Left ventricle myocardium superior (tissue), 1 donor: ENCODE results near the gene MATK. TPM values are rescaled to one million over a fixed set of nuclear protein-coding genes. Genes with fewer than 3 reads are reported as not detected.
"Not testable (repeated sequence)": the region's sequence is repeated elsewhere in the genome, so short reads cannot be mapped to it uniquely, and the experiment has no call there.

Experiments used
- ATAC-seq: fragments of 200-7000 bp; cut with Tn5 transposase; one replicate; pipeline ENCODE4 v1.9.1; 2020; ENCODE audit warnings: mild to moderate bottlenecking, moderate library complexity
- DNase-seq: peaks from one replicate; pipeline ENCODE4 v3.0.0-alpha.2; 2020
- intact Hi-C: fragments of 100-400 bp; cut with micrococcal nuclease; formaldehyde crosslinking; loops from one replicate; pipeline ENCODE4 v1.11.0; 2022
- total RNA-seq: library from RNA; stranded (reverse); fragmentation: NEBNext Ultra II Directional; extraction: Animal tissue kit (Norgen Biotek cat#: 25700); gene quantifications from one replicate; pipeline ENCODE4 v1.2.1, GENCODE V29; 2021
- donor health status: DM: no; HTN: yes; CAD: no; lungs with severe emphysema.

MATK gene
- total RNA-seq, 1 donor from 2014 or later = 0.62 TPM

DNA sequence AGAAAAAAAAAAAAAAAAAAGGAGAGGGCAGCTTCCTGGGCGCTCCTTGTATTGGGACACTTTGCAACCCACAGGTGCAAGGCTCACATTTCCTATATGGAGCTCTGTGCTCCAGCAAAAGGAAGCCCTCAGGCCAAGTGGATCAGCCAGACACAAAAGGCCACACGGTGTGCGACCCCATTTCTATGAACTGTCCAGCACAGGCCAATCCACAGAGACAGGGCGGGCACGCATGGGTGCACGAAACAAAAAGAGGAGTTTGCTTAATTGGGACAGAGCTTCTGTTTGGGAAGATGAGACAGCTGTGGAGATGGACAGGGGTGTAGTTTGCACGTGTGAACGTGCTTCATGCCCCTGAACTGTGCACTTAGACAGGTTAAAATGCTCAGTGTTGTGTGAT, 31.6 kb upstream of the MATK start:
- ATAC-seq = no peak
- no peak for DNase-seq
- intact Hi-C loops = no loop called here

- intact Hi-C loops = no loop called here
- no peak for ATAC-seq
Observed at GRCh38 chr19:3816566-3817218, 30.5 kb upstream of the MATK start.

GRCh38 chr19:3816148-3816547, 30.0 kb upstream of the MATK start:
- DNase-seq, intact Hi-C loops, ATAC-seq: not testable (repeated sequence)

More at GRCh38 chr19:3816566-3817218, 30.5 kb upstream of the MATK start:
- DNase-seq = no peak

DNA sequence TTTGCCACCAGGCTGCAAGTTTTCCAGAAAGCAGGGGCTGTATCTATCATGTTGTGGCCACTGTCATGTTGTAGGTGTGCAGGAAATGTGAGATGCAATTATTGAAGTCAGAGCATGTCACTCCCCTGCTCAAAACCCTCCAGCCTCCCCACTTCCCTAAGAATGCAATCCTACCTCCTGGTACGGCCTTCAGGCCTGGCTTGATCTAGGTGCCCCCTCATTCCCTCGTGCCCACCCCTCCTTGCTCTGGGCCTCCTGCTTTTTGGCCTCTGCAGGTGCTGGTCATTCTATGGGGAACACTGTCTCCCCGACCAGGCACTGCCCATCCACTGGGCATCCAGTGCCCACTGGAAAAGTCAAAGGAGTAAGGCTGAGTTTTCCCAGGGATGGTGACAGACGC, 28.5 kb upstream of the MATK start:
- intact Hi-C loops = no loop called here
- ATAC-seq = no peak
- DNase-seq = no peak

DNA sequence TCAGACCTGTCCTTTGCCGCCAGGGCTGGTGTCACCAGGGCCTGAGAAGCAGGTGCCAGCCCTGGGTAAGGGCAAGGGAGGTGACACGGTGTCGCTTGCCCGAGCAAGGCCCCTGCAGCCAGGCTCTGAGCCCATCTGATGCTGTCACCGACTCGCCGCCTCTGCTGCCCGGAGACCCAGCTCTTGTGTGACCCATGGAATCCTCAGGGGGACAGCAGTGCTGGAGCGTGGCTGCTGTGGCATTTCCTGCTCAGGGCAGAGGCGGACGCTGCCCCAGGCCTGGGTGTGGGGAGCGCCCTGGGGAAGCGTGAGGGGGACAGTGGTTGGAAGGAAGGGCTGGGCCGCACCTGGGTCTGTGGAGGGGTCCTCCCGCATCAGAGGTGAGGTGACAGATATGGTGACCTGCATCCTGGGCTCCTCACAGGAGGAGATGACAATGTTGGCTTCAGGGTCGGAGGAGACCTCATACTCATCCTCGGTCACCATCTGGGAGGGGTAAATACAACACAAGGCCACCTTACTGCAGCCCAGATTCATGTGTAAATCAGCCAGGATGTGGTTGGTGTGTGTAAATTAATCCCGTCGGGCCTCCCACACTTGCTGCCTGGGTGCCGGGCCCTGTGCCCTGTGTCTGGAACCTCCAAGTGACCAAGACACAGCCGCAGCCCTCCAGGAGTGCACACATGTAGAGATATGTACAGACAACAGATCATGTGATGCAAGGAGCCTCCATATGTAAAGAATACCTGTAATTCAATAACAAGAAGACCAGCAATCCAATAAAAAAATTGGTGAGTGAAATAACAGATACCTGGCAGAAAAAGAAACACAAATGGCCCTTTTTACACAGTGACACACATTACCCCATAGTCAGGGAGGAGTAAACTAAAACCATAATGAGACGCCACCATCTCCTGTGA, 27.6 kb upstream of the MATK start:
- ATAC-seq (no peak), DNase-seq (no peak)
- intact Hi-C loops = no loop called here

DNA sequence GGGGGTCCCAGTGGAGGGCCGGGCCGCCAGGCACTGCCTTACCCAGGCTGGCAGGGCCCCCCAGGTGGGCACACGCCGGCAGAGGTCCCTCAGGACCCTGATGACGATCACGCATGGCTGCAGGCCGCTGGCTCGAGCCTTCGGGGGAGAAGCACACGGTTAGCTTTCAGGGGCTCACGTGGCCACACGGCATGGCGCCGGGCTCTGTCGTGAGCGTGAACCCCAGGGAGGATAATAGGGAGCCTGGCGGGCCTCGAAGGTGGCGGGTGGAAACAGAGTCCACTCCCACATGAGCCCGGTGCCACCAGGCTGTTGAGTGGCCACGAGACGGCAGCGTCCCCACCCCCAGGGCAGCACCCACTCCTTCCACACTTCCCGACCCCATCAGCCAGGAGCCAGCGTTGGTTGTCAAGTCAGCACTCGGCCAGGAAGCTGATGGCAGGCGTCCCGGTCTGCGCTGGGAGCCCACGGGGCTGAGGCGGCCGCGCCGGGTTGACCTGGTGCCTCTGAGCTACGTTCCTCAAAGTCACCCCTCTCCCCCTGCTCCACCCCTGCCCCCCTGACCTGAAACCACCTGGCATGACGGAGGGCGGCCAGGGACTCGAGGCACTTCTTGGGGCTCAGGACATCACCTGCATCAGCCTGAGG, 24.7 kb upstream of the MATK start:
- ATAC-seq (no peak), DNase-seq (no peak)
- intact Hi-C loops = no loop called here

DNA sequence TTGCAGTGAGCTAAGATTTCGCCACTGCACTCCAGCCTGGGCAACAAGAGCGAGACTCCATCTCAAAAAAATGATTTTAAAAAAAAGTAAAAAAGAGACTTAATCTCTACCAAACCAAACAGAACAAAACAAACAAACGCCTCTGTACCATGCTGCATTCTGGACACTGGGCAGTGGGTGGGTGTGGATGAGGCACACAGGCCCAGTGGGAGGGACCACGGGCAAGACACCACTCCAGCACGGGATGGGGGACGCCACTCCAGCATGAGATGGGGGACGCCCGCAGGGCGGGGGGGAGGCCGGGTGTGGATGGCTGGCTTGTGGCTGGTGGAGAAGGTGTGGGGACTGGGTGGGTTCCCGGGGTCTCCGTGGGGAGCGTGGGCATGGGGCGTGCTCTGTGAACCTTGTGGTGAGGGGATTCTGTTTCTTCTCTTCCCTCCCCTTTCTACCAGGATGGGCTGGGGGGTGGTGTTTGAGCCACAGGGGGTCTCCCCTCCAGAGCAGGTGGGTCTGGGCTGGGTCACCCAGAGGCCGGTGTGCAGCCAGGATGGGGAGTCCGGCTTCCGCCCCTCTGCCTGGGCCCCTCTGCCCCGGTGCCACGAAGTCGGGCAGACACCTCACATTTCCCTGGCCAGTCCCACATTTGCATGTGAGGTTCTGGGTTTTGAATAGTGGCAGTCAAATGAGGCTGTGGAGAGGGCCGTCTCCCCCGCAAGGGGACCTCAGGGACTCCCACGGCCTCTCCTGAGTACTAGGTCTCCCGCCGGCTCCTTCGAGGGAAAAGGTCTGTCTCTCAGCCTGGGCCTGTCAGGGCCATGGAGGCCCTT, 23.9 kb upstream of the MATK start:
- intact Hi-C loops = no loop called here
- DNase-seq (no peak), ATAC-seq (no peak)

GRCh38 chr19:3808420-3809143, 22.4 kb upstream of the MATK start:
- ATAC-seq (peak; percentile 31), DNase-seq (no peak)
- intact Hi-C loops = no loop called here

- ATAC-seq (no peak), DNase-seq (no peak)
- intact Hi-C loops = no loop called here
Observed at GRCh38 chr19:3807574-3808354, 21.6 kb upstream of the MATK start.

GRCh38 chr19:3807131-3807480, 20.9 kb upstream of the MATK start:
- intact Hi-C loops = no loop called here
- ATAC-seq (no peak), DNase-seq (no peak)

GRCh38 chr19:3805859-3806258, 19.7 kb upstream of the MATK start:
- DNase-seq = no peak
- intact Hi-C loops = no loop called here

GRCh38 chr19:3804429-3804828, 18.2 kb upstream of the MATK start:
- no peak for ATAC-seq
- intact Hi-C loops = no loop called here
- no peak for DNase-seq

More at GRCh38 chr19:3805859-3806258, 19.7 kb upstream of the MATK start:
- ATAC-seq = no peak

DNA sequence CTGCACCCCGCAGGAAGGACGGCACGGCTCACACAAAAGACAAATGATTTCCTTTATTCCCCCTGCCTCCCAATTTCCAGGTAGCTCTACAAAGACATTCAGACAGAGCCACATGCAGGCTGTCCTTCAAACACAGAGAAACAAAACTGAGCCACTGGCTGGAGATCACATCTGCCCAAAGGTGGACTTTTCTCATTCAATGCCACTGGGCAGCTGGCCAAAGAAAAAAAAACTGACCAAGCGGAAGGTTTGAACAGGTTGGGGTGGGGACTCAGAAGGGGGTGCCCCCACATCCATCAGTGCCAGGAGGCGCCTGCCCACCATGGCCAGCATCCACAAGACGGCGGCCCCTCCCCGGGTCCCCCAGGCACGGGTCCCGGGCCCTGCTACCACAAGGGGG, 17.8 kb upstream of the MATK start:
- DNase-seq = no peak
- ATAC-seq = no peak
- intact Hi-C loops = no loop called here

DNA sequence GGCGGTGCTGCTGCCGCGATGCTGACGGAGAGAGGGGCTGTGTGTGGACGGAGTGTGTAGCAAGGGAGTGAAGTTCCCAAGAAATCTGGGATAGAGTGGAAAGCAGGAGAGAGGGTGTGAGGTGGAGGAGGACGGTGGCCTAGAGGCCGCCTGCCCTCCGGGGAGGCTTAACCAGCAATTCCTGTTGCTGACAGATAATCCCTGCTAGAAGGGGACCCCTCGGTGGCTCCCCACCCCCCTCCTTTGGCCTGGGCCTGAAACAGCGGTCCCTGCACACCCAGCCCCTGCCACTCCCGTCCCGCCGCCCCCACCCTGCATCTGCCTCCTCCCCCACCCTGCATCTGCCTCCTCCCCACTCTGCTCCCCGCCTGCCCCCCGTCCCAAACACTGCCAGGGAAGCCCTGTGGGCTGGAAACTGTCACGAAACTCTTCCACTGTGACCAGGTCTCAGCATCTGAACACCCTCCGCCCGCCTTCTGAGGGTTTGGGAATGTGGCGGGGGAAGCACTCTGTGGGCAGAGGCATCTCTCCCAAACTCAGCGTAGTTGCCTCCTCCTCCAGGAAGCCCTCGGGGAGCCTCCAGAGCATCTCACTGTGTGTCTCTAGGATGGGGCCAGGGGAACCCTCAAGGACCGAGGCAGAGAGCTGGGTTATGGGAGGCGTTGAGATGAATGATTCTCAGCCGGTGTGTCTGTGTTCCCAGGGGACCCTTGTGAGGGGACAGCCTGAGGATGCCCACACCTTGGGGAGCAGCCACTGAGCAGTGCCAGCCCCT, 17.1 kb upstream of the MATK start:
- intact Hi-C loops = no loop called here
- DNase-seq (no peak), ATAC-seq (no peak)

DNA sequence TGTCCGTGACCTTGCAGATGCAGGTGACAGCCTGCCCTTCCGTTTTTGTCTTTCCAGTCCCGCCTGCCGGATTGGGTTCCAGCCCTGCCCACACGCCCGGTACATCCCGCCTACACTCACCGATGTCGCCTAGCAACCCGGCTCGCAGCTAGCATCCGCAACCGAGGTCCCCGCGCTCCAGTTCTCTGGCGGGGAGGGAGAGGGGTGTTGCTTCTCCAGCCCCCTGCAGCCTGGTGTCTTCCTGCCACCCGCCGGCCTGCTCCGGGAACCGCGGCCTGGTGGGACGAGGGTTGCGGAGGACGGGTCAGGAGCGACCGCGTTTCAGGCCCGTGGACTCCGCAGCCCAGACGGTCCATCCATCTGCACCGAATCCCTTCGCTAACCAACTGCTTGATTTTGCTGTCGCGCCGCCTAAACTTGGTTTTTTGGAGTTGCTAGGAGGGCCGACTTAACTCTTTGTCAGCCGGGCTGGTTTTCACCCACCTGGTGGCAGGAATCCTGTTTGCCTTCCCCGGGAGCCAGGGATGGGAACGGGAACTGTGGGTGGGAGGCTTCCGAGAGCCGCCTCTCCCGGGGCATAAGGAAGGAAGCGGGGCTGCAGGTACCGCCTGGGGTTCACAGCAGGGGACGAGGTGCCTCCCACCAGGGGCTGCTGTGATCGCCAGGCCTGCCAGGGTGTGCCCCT, 15.4 kb upstream of the MATK start:
- intact Hi-C loops = no loop called here
- DNase-seq = peak; percentile 58
- peak; percentile 52 for ATAC-seq

DNA sequence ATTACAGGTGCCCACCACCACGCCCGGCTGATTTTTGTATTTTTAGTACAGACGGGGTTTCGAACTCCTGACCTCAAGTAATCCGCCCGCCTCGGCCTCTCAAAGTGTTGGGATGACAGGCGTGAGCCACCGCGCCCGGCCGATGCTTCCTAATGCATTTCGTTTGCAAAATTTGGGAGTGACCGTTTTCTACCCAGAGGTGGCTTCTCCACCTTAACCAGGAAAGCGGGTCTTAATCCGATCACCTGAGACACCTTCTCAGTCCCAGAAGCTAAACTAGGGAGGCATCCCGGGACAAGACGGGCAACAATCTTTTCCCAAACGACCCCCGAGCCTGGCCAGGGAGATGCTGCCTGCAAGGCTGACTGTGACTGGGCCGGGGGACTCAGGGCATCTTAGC, 14.8 kb upstream of the MATK start:
- DNase-seq (no peak), ATAC-seq (no peak)
- intact Hi-C loops = no loop called here

GRCh38 chr19:3798137-3798536, 12.0 kb upstream of the MATK start:
- intact Hi-C loops = no loop called here
- DNase-seq = no peak
- ATAC-seq = no peak
